Testis (tissue), 3 donors: ENCODE results near the gene CTBS. TPM values are rescaled to one million over a fixed set of nuclear protein-coding genes. Genes with fewer than 3 reads are reported as not detected.
"Not testable (repeated sequence)": the region's sequence is repeated elsewhere in the genome, so short reads cannot be mapped to it uniquely, and the experiment has no call there.

Experiments used
- DNase-seq: peaks from one replicate; pipeline ENCODE4 v3.0.0-alpha.2; 2019
- H3K27ac ChIP-seq, 2 donors: fragments of 200-600 bp; sonication (generic); one replicate each; pipeline ENCODE4 v1.5.1; 2019
- H3K27me3 ChIP-seq: fragments of 200-600 bp; sonication (generic); one replicate; pipeline ENCODE4 v1.5.1; 2019
- H3K36me3 ChIP-seq: fragments of 200-600 bp; sonication (generic); one replicate; pipeline ENCODE4 v1.5.1; 2017; ENCODE audit warnings: low read depth; ENCODE audit errors: missing control alignments
- H3K4me1 ChIP-seq: fragments of 200-600 bp; sonication (generic); one replicate; pipeline ENCODE4 v1.5.1; 2019
- H3K4me3 ChIP-seq, 2 donors: fragments of 200-600 bp; sonication (generic); one replicate each; pipeline ENCODE4 v1.5.1; 2017 to 2019
- H3K9me3 ChIP-seq: fragments of 200-600 bp; sonication (generic); one replicate; pipeline ENCODE4 v1.5.1; 2017
- CTCF ChIP-seq, 3 experiments: fragments of 450-650 bp in 2 of 3; fragments of 200-600 bp in 1 of 3; sonication (generic) in 1 of 3; IDR thresholded peaks; one replicate each; pipeline ENCODE4 v1.5.1; 2016 to 2019; ENCODE audit warnings: antibody characterized with exemption in 3 of 3, mild to moderate bottlenecking in 2 of 3, moderate library complexity in 1 of 3
- POLR2A ChIP-seq: fragments of 450-650 bp; IDR thresholded peaks from one replicate; pipeline ENCODE4 v1.6.1; 2017; ENCODE audit warnings: antibody characterized with exemption, mild to moderate bottlenecking, moderate library complexity
- WGBS, 2 donors: methylation state at CpG; one replicate each; pipeline ENCODE4 v1.1.5; 2018; 5-methylcytosine and 5-hydroxymethylcytosine counted together
- intact Hi-C: fragments of 100-400 bp; cut with DNase I; formaldehyde crosslinking; loops from one replicate; pipeline ENCODE4 v1.15.1; 2023; ENCODE audit warnings: low total_unique reads
- polyA plus RNA-seq: library from polyadenylated mRNA; stranded (reverse); fragments of 350-450 nt; fragmentation: Illumina TruSeq; extraction: RNeasy Lipid Tissue Mini Kit (QIAGEN cat#74804); gene quantifications from one replicate; pipeline ENCODE4 v1.2.3, GENCODE V29; 2014; ENCODE audit warnings: low read depth, low replicate concordance; ENCODE audit not compliant: insufficient read depth
- total RNA-seq, 2 donors: library from RNA; depleted of rRNA; stranded (reverse); fragments of >200 nt; gene quantifications; one replicate each; pipeline ENCODE4 v1.2.3, GENCODE V29; 2016

CTBS gene
- total and polyA plus RNA-seq, 3 donors from 2014 or later: 9.9 to 17.8 (median 12.9) TPM

- Histone ChIP-seq H3K4me3 (no peak overlapping the region), H3K27me3 (no peaks in the 10 kb centered on the region), H3K36me3 (no peaks in the 10 kb centered on the region), H3K9me3 (no peaks in the 10 kb centered on the region), H3K4me1 (peaks cover 18% of the 10 kb centered on the region), H3K27ac (peak overlapping the region; percentile 67 to 87)
- DNase-seq: no peak
- intact Hi-C loops: no loop called here
- WGBS, 2 donors: 20 to 44% methylated on average over 2 of the region's 2 CpGs
- TF ChIP-seq CTCF (IDR thresholded peaks at IDR 0.05): no peak
- TF ChIP-seq POLR2A: no peak
Observed at GRCh38 chr1:84603223-84603622, 29.0 kb upstream of the CTBS start.

GRCh38 chr1:84600796-84601195 is 26.6 kb upstream of the CTBS start:
- no peaks in the 10 kb centered on the region for H3K36me3 ChIP-seq
- intact Hi-C loops: no loop called here
- H3K4me1 ChIP-seq: peaks cover 18% of the 10 kb centered on the region
- no peaks in the 10 kb centered on the region for H3K9me3 ChIP-seq
- no peak overlapping the region for H3K27ac ChIP-seq
- no peaks in the 10 kb centered on the region for H3K27me3 ChIP-seq
- no peak for DNase-seq
- 90 to 93% methylated on average over 5 of the region's 5 CpGs for WGBS, 2 donors
- TF ChIP-seq POLR2A: no peak
- no peak for TF ChIP-seq CTCF (IDR thresholded peaks at IDR 0.05)
- H3K4me3 ChIP-seq: no peak overlapping the region

- DNase-seq: no peak
- H3K9me3 ChIP-seq: no peaks in the 10 kb centered on the region
- intact Hi-C loops: no loop called here
- 41 to 51% methylated on average over 5 of the region's 5 CpGs for WGBS, 2 donors
- no peaks in the 10 kb centered on the region for H3K36me3 ChIP-seq
- H3K27me3 ChIP-seq: no peaks in the 10 kb centered on the region
- no peak for TF ChIP-seq POLR2A
- no peak for TF ChIP-seq CTCF (IDR thresholded peaks at IDR 0.05)
- H3K4me3 ChIP-seq: no peak overlapping the region
- no peak overlapping the region for H3K27ac ChIP-seq
- peaks cover 18% of the 10 kb centered on the region for H3K4me1 ChIP-seq
Observed at GRCh38 chr1:84598846-84599741, 24.9 kb upstream of the CTBS start.

- TF ChIP-seq CTCF (IDR thresholded peaks at IDR 0.05) (no peak), POLR2A (no peak)
- H3K27me3 ChIP-seq: no peaks in the 10 kb centered on the region
- no peak overlapping the region for H3K4me3 ChIP-seq
- WGBS, 2 donors: 75 to 76% methylated on average over 3 of the region's 3 CpGs
- no peak overlapping the region for H3K27ac ChIP-seq
- H3K4me1 ChIP-seq: peaks cover 13% of the 10 kb centered on the region
- H3K9me3 ChIP-seq: no peaks in the 10 kb centered on the region
- intact Hi-C loops: no loop called here
- no peak for DNase-seq
- H3K36me3 ChIP-seq: no peaks in the 10 kb centered on the region
Observed at GRCh38 chr1:84598418-84598817, 24.2 kb upstream of the CTBS start.

GRCh38 chr1:84597011-84597410 is 22.8 kb upstream of the CTBS start:
- WGBS, 2 donors: 91 to 100% methylated on average over 1 of the region's 1 CpG
- no peaks in the 10 kb centered on the region for H3K9me3 ChIP-seq
- no peaks in the 10 kb centered on the region for H3K27me3 ChIP-seq
- no peaks in the 10 kb centered on the region for H3K36me3 ChIP-seq
- TF ChIP-seq POLR2A: no peak
- TF ChIP-seq CTCF (IDR thresholded peaks at IDR 0.05): no peak
- DNase-seq: no peak
- no peak overlapping the region for H3K4me3 ChIP-seq
- H3K4me1 ChIP-seq: peaks cover 10% of the 10 kb centered on the region
- intact Hi-C loops: no loop called here
- H3K27ac ChIP-seq: no peak overlapping the region

GRCh38 chr1:84594959-84595358 is 20.7 kb upstream of the CTBS start:
- H3K36me3 ChIP-seq, H3K27ac ChIP-seq, intact Hi-C loops, H3K4me1 ChIP-seq, DNase-seq, H3K27me3 ChIP-seq, H3K4me3 ChIP-seq, H3K9me3 ChIP-seq: not testable (repeated sequence)
- 83 to 96% methylated on average over 2 of the region's 2 CpGs for WGBS, 2 donors
